GM21528 (cell line): ENCODE measurements around the gene TMEM39B.
"Not testable (repeated sequence)": the region's sequence is repeated elsewhere in the genome, so short reads cannot be mapped to it uniquely, and the experiment has no call there.

Experiments used
- ATAC-seq: cut with Tn5 transposase; IDR thresholded peaks from one replicate; pipeline ENCODE4 v1.9.1; 2021; ENCODE audit warnings: mild to moderate bottlenecking, moderate library complexity; ENCODE audit not compliant: unreplicated experiment, low FRiP score

TMEM39B gene

DNA sequence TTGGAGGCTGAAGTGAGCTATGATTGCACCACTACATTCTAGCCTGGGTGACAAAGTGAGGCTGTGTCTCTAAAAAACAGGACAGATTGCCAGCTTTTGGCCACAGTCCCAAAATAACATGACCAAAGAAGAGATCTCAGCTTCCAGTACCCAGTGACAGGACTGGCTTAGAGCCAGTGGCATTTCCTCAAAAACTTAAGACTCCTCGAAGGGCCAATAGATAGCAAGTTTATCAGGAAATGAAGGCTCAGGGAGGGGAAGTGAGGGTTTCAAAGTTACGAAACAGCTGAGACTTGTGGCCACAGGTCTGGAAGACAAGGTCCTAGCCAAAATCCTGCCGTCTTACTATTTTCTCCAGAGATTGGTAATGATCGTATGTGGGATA lies 6.3 kb upstream of the TMEM39B start:
- ATAC-seq: no peak

DNA sequence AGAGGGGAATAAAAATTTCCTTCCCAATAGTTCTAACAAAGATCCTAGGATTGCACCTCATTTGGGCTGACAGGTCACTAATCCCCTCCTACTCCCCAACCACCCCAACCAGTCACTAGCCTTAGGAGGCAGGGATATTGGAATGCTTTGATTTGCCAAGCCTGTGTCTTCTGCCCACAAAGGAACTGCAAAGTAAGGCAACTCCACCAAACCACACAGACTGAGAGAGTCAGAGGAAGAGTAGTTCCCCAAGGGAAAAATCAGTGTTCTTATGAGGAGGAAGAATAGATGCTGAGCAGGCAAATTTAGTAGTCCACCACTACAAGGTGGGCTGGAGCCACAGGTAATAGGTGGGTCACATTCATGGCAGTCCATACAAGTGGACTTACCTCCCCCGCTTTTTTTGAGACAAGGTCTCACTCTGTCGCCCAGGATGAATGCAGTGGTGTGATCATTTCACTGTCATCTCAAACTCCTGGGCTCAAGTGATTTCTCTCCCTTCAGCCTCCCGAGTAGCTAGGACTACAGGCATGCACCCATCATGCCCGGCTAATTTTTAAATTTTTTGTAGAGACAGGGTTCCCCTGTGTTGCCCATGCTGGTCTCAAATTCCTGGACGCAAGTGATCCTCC lies 3.7 kb upstream of the TMEM39B start:
- no peak for ATAC-seq

- ATAC-seq: no peak
These were observed 749 bp upstream of the TMEM39B start for GRCh38 chr1:32071758-32072621.

- peak; percentile 15 for ATAC-seq
These were observed 825 bp downstream of the TMEM39B start for GRCh38 chr1:32073299-32074229.

GRCh38 chr1:32074841-32075240 lies 2.1 kb downstream of the TMEM39B start:
- ATAC-seq: no peak

GRCh38 chr1:32077451-32077850 lies 4.7 kb downstream of the TMEM39B start:
- ATAC-seq: no peak

GRCh38 chr1:32082022-32082421 lies 9.3 kb downstream of the TMEM39B start:
- ATAC-seq: no peak

GRCh38 chr1:32086381-32086780 lies 13.6 kb downstream of the TMEM39B start:
- not testable (repeated sequence) for ATAC-seq

GRCh38 chr1:32091176-32091575 lies 18.4 kb downstream of the TMEM39B start:
- no peak for ATAC-seq

DNA sequence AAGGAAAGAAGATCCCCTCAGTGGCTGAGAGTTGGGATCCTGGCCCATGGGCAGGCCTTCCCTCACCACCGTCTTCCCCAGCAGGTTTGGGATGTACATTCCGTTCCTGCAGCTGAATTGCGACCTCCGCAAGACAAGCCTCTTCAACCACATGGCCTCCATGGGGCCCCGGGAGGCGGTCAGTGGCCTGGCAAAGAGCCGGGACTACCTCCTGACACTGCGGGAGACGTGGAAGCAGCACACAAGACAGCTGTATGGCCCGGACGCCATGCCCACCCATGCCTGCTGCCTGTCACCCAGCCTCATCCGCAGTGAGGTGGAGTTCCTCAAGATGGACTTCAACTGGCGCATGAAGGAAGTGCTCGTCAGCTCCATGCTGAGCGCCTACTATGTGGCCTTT lies 18.9 kb downstream of the TMEM39B start:
- no peak for ATAC-seq

- ATAC-seq: no peak
These were observed 22.2 kb downstream of the TMEM39B start for GRCh38 chr1:32094746-32095521.

GRCh38 chr1:32099426-32099825 lies 26.7 kb downstream of the TMEM39B start:
- no peak for ATAC-seq

DNA sequence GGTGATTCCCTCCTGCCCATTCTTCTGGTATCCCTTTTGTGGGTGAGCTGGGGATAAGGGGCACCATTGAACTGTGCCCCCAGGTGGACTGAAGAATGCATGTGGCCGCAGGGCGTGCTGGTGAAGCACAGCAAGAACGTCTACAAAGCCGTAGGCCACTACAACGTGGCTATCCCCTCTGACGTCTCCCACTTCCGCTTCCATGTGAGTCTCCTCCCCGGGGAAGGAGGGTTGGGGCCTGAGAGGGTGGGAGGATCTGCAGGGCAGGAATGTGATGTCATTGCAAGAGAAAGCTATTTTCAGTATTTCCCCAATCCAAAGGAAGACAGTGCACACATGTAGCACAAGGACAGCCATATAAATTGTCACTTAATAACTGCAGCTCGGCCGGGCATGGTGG lies 27.6 kb downstream of the TMEM39B start:
- no peak for ATAC-seq

DNA sequence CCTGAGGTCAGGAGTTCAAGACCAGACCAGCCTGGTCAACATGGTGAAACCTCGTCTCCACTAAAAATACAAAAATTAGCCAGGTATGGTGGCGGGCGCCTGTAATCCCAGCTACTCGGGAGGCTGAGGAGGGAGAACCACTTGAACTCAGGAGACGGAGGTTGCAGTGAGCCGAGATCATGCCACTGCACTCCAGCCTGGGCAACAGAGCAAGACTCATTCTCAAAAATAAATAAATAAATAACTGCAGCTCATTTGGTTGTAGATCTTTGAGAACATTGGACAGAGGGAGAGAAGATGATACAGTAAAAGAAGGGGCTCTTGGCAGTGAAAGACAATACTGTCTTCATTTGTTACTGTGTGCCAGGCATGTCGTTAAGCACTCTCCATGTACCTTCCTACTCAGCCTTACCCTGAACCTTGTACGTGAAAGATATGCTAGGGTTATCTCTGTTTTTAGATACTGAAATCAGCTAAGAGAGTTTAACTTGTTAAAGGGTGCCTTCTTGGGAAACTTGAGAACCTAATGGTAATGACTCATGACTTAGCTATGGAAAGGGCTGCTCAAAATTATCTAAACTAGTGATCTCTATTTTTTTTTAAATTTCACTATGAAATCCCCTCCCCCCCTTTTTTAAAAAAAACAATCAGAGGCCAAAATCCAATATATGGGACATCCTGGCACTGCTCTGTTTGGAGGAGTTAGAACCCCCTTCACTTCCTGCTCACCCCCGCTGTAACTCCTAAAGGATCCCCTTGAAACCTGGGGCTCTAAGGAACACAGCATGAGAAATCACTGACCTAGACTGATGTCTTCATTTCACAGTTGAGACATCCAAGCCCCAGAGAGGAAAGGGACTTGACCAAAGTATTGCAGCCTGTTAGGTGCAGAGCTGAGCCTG lies 28.3 kb downstream of the TMEM39B start:
- ATAC-seq: no peak

- ATAC-seq: no peak
These were observed 31.4 kb downstream of the TMEM39B start for GRCh38 chr1:32104127-32104526.

DNA sequence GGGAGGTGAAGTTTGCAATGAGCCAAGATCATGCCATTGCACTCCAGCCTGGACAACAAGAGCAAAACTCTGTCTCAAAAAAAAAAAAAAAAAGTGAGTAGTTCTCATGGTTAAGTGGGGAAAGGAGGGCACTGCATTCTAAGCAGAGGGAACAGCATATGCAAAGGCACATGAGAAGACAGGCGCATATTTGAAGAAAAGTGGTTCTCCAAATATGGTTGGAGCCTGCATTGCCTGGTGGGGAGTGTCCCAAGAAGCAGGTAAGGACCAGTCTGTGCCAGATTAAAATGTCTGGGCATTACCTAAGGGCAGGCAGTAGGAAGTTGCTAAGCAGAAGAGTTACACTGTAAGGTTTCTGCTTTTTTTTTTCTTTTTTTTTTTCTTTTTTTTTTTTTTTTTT lies 32.6 kb downstream of the TMEM39B start:
- ATAC-seq: no peak

DNA sequence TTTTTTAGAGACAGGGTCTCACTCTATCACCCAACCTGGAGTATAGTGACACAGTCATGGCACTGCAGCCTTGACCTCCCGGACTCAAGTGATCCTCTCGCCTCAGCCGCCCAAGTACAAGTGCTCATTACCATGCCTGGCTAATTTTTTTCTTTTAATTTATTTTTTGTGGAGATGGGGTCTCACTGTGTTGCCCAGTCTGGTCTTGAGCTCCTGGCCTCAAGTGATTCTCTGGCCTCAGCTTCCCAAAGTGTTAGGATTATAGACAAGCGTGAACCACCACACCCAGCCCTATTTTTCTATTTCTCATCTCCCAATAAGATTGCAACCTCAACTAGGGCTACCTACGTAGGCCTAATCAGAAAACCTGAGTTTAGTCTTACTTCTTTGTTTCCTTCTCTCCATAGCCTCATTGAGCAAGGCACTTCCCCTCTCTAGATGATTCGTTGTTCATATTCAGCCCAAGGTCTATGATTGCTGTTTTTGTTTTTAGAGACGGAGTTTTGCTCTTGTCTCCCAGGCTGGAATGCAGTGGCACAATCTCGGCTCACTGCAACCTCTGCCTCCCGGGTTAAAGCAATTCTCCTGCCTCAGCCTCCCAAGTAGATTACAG lies 34.0 kb downstream of the TMEM39B start:
- ATAC-seq: no peak

DNA sequence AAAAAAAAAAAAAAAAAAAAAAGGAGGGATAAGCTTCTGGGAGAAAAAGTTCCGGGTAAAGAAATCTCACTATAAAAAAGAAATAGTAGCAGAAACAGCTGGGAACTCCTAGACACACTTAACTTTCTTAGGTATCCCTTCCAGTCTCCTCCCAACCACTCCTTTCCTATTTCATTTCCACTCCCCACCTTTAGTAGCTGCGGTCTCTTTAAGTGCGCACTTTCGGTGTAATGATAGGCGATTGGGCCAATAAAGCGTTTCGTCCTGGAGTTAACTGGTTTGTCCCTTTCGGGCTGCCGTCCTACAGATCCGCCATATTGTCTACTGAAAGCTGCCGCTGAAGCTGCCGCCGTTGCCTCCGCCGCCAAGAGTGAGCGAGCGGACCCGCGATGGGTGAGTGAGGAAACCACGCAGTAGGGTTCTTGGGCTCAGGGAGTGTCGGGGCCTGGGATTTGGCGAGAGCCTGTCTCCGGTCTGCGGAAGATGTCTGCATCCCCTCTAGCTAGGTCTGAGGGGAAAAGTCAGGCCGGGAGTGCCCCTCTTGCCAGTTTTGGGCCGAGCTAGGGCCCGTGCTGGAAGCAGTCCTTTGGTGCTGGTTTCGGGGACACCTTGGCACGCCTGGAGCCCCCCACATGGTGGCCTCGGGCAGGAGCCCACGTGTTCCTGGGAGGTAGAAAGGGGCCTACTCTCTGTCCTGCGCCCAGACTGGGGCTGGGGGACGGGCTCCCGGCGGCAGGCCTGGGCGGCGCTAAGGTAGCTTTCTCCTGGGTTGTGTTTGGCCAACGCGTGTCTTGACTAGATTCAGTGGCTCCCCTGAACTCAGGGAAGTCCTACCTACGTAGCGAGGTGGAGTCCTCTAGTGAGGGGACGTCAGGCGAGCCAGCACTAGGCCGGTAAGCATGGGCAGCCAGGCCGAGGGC lies 35.3 kb downstream of the TMEM39B start, which contains the start of gene KPNA6:
KPNA6 (plus strand) TSS at position 315 of the 920 bp plus-strand sequence; CDS start at position 390, 75 bp downstream.
- peak; percentile 61 for ATAC-seq
